ENCODE measurements around the gene OXCT1.
"Not testable (repeated sequence)": the region's sequence is repeated elsewhere in the genome, so short reads cannot be mapped to it uniquely, and the experiment has no call there.

OXCT1 gene

GRCh38 chr5:41821051-41821450 lies 49.2 kb downstream of the OXCT1 start:
- no peak for DNase-seq

- DNase-seq = no peak
Measured at GRCh38 chr5:41820150-41820549, 50.1 kb downstream of the OXCT1 start.

GRCh38 chr5:41817625-41818301 lies 52.5 kb downstream of the OXCT1 start:
- DNase-seq = no peak

- DNase-seq = no peak
Measured at GRCh38 chr5:41815663-41816229, 54.5 kb downstream of the OXCT1 start.

GRCh38 chr5:41815261-41815660 lies 55.0 kb downstream of the OXCT1 start:
- no peak for DNase-seq

GRCh38 chr5:41814306-41814705 lies 55.9 kb downstream of the OXCT1 start:
- not testable (repeated sequence) for DNase-seq

- no peak for DNase-seq
Measured at GRCh38 chr5:41812156-41812555, 58.1 kb downstream of the OXCT1 start.

GRCh38 chr5:41809128-41809527 lies 61.1 kb downstream of the OXCT1 start:
- DNase-seq = no peak

- no peak for DNase-seq
Measured at GRCh38 chr5:41808294-41808693, 61.9 kb downstream of the OXCT1 start.

GRCh38 chr5:41797662-41798061 lies 72.6 kb downstream of the OXCT1 start:
- DNase-seq = no peak

- no peak for DNase-seq
Measured at GRCh38 chr5:41796061-41796460, 74.2 kb downstream of the OXCT1 start.

GRCh38 chr5:41795125-41795524 lies 75.1 kb downstream of the OXCT1 start:
- no peak for DNase-seq

GRCh38 chr5:41794471-41794870 lies 75.8 kb downstream of the OXCT1 start:
- no peak for DNase-seq

GRCh38 chr5:41793141-41793770 lies 77.0 kb downstream of the OXCT1 start:
- no peak for DNase-seq

- DNase-seq = no peak
Measured at GRCh38 chr5:41790038-41790776, 80.0 kb downstream of the OXCT1 start.

- DNase-seq = no peak
Measured at GRCh38 chr5:41789434-41789833, 80.8 kb downstream of the OXCT1 start.

GRCh38 chr5:41788941-41789368 lies 81.3 kb downstream of the OXCT1 start:
- no peak for DNase-seq

- DNase-seq = no peak
Measured at GRCh38 chr5:41787265-41787664, 83.0 kb downstream of the OXCT1 start.

GRCh38 chr5:41785061-41785460 lies 85.2 kb downstream of the OXCT1 start:
- no peak for DNase-seq

- no peak for DNase-seq
Measured at GRCh38 chr5:41778410-41778809, 91.8 kb downstream of the OXCT1 start.

GRCh38 chr5:41776435-41776834 lies 93.8 kb downstream of the OXCT1 start:
- DNase-seq = no peak

- no peak for DNase-seq
Measured at GRCh38 chr5:41773799-41774198, 96.4 kb downstream of the OXCT1 start.

GRCh38 chr5:41772785-41773442 lies 97.3 kb downstream of the OXCT1 start:
- DNase-seq = no peak
